GM19372 (cell line): Measurements from ENCODE around the gene ERI3.

Source experiments
- ATAC-seq: cut with Tn5 transposase; IDR thresholded peaks from one replicate; pipeline ENCODE4 v1.9.1; 2021; ENCODE audit warnings: mild to moderate bottlenecking, low read depth, moderate library complexity; ENCODE audit not compliant: unreplicated experiment

The ERI3 gene

DNA sequence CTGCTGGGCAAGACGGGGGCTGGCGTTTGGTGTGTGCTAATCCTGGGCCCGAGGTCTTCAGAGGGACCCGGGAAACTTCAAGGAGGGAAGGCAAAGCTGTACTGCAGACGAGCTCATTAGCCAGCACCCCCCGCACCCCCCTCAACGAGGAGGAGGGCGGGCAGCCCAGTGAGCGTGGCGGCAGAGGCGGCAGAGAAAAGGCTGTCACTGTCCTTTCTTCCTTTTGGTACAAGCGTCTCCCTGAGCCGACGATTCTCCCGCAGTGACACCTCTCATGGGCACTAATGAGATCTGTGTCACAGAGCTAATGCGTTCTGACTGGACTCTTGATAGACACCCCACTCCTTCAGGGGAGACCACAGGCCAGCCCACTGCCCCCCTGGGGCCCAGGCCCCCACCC lies 112.3 kb downstream of the ERI3 start:
- no peak for ATAC-seq

DNA sequence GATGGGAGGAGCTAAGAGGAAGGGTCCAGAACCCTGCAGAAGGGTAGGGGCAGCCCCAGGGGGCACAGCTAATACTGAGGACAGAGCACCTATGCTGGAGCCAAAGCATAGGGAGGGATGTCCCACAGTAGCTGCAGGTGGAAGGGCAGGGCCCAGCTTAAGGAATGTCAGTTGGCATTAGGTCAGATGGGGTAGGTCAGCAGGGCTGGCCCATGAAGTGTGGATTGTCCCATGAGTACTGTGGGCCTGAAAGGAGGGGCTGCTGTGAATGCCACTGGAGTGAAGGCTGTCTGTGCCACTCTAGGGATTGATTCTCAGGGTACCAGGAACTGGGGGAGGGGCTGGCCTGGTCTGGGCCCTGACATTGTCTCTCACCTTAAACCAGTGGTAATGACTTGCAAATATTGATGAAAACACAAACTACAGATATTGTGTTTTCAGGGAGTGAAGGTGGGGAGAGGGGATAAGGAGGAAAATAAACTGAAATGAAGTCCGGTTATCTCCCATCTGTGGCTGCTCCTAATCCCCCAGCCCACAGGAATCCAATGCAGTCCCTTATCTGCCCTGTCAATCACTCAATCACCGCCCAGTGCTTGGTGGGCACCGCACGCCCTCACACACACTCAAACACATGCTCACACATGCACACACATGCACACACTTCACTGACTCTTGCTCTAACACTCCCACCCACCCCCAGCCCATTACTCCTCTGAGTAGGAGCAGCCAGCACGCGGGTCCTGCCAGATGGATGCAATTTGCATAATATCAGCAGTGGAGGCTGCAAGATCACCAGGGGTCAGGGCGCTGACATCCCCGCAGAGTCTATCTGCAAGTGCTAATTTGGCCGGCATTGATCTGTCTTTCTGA lies 114.0 kb downstream of the ERI3 start:
- no peak for ATAC-seq

DNA sequence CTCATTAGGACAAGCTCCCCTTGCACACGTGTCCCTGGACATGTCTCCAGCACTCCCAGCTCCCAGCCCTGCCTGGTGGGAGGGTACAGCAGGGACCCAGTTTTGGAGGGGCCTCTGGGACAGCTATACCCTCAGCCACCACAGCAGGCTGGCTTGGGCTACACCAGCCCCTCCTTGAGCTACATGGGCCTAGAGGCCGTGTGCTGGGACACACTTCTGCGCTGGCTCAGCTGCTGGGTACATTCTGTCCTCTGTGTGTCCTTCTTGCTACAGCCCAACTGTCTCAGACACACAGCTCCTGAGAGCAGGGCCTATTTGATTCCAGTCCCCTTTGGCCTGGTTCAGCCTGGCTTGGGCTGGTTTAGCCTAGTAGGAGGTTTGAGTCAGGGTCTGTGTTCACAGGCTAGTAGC lies 115.1 kb downstream of the ERI3 start:
- no peak for ATAC-seq

DNA sequence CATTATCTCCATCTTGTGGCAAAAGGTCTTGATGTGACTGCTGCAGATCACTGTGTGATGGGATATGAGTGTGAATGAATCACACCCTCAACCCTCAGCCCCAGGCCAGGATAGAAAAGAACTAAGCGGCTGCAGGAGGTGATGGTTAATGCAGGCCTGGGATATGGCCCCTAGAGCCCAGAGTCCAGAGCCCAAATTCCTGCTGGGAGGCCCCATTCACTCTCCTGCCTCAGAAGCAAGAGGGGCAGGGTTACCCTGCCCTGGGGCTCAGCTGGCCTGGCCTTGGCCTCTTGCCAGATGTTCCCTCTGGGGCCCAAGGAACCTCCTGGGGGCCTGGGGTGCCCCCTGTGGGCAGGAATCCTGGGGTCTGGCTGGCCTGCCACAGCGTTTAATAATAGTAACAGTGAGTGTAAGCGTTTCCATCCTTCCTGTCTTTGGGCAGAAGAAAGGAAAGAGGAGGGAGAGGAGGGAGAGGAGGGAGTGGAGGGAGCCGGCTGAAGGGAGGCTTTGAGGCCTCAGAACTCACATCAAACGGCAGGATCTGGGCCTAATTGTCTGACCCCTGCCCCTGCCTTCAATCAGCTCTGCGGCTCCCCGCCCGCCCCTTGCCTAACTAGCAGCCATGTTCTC lies 115.6 kb downstream of the ERI3 start:
- ATAC-seq = no peak

DNA sequence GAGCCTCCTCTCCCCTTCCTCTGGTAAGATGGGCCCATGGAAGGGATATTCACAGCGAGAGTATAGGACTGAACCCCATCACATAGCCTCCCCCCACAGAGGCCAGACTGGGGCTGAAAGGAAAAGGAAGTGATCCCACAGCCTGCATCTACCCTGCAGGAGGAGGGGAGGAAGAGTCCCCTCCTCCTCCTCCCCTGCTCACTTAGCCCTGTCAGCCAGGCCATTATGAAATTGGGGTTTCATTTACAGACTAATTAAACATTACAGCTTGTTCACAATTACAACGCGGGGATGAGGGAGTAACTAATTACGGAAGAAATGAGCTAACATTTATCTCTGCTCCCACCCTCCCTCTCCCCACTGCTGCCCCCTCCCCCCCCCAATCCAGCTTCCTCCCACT lies 116.4 kb downstream of the ERI3 start:
- no peak for ATAC-seq

DNA sequence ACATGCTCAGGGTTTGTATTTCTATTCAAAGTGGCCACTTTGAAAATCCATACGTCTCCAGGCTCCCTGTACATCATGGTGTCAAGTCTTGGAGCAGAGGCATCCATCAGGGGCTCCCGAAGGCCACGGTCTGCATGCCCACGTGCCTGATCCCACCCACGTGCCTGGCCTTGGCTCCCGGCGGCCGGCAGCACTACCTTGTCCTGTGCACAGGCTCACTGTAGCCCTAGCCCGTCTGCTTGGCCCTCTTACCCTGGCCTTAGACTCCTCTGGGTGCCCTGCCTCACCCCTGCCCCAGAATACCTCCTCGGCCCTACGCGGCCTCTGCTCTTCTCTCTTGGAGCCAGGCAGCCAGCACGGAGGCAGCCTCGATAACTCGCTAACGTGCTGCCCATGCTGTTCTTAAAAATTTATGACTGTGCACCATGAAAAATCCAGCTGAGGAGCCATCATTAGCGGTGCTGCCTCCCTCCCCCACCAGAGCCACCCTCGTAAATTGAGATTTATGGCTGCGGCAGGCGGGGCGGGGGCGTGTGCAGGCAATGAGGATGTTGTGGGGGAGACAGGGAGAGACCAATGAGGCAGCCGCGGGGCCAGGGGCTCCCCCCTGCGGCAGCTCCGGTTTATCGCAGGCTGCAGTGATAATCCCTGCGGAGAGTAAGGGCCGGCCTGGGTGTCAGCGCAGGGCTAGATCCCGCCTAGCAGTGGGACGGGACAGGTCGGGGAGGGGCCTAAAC lies 117.2 kb downstream of the ERI3 start:
- no peak for ATAC-seq

DNA sequence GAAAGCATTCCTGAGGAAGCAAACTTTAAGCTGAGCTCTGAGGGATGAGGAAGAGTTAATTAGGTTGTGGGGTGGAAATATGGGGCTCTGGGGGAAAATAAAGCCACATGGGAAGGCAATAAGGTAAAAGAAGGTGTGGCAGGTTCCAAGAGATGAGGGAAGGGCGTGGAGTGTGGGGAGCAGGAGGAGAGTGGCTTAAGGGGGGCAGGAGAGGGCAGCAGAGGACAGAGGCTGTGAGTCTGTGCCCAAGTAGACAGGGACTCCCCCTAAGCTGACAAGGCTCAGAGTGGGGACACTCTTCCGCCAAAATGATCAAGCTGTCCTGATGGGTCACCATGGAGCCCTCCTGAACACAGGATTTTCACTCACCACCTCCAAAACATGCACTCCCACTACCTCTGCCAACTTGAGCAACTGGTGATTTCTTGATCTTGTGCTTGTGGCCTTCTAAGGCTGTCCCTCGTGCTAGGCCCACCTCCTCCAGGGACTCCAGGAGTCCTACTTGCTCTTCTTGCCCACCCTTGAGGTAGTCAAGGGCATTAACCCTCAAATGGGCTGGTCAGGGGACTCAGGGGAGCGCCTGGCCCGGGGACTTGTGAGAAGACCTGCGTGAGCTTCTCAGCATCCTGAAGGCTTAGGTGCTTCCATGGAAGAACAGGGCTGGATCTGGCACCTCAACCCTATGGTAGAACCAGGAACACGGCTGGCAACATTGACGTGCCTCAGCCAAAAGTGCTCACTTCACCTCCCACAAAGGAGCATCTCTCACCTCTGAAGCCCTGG lies 118.4 kb downstream of the ERI3 start:
- no peak for ATAC-seq

DNA sequence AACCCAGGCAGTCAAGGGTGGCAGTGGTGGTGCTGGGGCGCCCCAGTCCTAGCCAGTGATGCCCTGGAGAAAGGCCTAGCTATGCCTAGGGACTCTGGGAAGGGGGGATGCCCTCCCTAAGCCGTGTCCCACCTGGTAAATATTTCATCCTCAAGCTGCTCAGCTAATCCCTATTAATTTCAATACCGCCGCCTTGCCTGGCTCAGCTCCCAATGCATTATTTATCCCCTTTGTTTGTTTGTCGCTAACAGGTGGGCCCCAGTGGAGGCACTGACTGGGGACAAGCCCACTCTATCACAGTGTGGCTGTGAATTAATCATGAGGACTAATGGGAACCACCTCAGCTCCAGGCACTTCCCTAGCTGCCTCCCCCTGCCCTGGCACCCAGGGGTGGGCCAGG lies 119.2 kb downstream of the ERI3 start:
- ATAC-seq = no peak

DNA sequence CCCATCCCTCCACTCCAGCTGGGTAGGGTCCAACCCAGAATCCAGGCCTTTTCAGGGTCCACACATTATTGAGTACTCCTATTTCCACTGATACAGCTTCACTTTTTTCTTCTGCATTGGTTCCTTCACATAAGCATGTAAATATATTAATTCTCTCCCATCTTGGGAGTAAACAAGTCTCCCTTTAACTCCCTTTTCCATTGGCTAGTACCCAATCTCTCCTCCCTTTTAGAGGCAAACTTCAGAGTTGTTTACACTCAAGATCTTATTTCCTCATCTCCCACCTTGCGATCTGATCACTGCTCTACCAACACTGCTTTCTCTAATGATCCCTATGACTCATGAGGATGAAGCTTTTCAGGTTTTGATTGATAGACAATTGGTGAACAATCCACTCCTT lies 121.5 kb downstream of the ERI3 start:
- ATAC-seq = no peak

DNA sequence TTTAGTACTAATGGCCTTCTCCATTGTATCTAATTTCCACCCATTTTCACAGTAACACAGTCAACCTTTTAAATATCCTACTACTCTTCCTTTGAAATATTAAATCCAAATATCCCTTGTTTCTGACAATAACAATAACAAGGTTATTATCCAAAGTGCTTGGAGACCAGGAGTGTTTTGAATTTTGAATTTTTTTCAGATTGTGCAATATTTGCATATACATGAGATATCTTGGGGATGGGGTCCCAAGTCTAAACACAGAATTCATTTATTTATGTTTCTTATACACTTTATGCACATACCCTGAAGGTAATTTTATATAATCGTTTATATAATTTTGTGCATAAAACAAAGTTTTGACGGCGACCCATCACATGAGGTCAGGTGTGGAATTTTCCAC lies 124.3 kb downstream of the ERI3 start:
- ATAC-seq = no peak

DNA sequence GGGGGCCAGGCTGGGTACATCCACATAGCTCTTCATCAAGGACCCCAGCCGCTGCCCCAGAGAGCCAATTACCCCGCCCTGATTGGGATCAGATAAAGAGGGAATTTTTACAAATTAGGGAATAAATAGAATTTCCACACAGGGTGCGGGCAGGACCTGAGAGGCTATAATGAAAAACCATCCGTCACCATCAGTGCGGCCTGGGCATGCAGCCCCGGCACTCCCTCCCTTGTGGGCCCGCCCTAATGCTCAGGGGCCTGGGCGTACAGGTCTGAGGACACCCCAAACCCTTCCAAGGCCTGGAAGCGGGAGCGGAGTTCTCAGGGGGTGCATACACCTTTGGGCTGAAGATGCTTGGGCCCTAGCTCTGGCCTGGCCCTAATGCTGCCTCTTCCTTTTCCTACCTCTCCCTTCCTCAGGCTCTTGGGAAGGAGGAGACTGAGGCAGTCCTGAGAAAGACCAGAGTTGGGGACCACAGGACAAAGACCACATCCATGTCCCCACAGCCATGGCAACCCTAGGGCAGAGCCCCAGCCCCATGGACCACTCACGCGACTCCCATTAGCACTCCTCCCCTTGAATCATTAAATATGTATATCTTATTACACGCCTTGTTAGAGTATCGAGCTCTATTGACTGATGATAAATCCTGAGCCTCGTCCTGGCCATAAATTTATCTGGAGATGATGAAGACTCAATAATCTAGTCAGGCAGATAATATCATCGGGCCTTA lies 125.5 kb downstream of the ERI3 start:
- no peak for ATAC-seq

DNA sequence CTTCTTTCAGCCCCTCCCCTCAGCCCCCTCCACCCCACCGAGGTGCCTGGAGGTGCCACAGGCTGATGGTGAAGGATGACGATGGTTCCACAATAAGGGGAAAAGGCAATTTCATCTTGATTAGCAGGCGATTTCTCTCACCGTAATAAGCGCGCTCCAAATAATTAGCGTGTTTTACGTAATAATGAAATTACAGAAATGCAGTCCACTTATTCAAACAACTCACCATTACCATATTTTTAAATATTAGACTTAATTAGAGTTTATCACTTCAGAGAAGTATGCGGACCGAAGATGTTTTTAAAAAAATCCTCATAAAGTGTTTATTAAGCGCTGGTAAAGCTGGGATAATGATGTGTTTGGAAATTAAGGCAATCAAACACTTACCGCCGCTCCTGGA lies 126.8 kb downstream of the ERI3 start:
- no peak for ATAC-seq

DNA sequence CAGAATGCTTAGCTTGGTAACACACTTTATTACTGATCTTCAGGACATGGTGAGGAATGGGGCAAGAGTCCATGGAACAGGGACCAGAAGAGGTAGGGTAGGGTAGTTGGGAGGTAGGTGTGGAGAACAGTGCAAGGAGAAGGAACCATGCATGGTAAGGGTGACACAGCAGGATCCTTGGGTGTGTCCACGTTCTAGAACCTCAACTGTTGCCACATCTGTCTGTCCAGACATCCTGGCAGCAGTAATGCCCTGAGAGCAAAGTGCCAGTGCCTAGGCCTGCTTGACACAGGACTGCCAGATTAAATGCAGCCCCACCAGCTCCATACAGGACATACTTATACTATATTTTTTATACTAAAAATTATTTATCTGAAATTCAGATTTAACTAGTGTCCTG lies 127.8 kb downstream of the ERI3 start:
- ATAC-seq = no peak

DNA sequence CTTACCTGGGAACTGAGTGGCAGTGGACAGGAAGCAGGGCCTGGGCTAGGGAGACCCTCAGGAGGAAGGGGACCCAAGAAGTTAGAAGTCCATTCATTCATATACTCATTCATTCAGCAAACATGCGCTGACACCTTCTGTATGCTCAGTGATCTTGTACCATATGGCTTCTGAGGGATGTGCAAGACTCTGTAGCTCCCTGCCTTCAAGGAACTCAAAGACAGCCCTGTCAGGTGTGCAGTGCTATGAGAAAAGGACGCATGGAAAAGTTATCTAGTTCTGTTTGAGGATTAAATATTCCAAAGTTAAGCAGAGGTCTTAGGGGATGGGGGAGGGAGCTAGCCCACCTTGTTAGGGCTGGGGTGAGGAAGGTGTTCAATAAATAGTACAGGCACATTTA lies 129.3 kb downstream of the ERI3 start:
- ATAC-seq = no peak

DNA sequence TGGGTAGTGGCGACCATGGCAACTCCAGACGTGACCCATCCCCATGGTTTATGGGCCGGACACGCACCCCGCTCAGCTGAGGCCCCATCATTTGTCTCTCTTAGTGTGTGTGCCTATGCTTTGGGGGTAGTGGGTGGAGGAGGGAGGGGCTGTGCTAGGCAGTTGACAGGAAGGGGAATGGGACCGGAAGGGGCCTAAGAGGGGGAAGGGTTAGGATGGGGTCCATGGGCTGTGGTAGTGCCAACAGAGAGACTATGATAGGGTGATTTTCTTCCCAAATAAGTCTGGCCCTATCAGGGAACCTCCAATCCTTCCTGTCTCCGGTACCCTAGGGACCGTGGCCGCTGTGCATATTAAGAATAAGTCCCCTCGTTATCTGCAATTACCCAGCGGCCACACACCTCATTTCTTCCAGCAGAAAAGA lies 131.9 kb downstream of the ERI3 start:
- ATAC-seq = no peak

DNA sequence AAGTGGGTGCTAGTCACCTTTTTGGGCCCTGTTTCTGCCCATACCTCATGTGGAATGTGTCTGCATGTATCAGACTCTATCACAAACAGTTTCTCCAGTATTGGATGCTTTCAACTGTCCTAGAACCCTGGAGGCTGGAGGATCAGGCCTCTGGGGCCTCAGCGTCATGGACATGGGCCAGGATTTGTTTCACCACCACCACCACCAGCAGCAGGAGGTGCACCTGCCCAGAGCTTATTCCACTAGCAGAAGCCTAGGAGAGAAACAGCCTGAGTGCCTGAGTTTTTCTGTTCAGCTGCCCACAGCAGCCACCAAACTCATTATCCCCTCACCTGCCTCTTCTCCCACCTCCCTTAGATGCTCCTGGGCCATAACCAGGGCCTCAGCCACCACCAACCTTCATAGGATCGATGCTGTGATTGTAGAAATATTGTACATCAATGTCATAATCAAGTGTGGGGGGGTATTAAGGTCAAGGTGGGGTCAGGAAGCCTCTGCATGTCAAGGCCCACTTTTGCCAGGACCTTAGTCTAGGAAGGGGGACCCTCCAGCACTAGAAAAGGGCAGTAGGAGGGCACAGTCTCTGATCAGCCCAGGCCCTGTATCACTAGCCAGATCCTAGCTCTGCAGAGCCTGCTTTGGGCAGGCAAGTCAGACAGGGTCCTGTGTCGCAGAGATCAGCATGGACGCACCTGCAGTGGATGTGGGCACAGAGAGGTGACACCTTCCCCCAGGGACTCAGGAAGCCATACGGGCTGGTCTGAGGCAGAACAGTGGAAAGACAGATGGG lies 132.5 kb downstream of the ERI3 start:
- no peak for ATAC-seq

DNA sequence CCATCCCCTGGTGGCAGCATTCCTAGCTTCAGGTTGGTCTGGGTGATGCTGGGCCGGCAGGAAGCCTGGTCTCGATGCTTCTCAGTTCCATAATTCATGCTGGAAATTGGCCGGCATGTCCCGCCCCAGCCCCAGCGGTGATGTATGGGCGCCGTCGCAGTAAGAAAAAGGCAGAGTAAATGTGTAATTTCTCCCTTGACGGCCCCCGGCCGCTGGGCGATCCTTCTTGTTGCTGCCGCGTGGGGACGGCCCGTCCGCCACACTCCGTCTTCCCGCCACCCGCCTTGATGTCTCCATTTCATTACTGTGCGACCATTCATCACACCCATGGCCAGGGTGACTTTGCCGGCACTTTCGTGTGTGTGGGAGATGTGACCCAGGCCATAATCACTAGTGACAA lies 133.3 kb downstream of the ERI3 start:
- ATAC-seq = no peak

DNA sequence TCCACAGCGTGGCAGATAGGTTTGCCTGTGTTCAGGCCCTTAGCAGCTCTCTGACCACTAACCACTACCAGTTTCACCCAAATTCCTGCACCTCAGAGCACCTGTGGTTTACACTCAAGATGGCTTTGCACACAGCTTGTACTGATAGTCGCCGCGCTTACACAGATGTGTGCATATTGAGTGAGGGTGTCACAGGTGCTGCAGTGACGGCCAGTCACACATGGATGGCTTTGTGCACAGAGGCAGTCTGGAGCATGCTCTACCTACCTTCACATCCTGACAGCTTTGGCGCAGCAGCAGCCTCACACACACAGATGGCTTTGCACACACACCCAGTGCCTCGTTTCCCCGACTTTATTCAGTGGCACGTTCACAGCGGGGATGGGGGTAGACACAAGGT lies 134.3 kb downstream of the ERI3 start:
- ATAC-seq = no peak

DNA sequence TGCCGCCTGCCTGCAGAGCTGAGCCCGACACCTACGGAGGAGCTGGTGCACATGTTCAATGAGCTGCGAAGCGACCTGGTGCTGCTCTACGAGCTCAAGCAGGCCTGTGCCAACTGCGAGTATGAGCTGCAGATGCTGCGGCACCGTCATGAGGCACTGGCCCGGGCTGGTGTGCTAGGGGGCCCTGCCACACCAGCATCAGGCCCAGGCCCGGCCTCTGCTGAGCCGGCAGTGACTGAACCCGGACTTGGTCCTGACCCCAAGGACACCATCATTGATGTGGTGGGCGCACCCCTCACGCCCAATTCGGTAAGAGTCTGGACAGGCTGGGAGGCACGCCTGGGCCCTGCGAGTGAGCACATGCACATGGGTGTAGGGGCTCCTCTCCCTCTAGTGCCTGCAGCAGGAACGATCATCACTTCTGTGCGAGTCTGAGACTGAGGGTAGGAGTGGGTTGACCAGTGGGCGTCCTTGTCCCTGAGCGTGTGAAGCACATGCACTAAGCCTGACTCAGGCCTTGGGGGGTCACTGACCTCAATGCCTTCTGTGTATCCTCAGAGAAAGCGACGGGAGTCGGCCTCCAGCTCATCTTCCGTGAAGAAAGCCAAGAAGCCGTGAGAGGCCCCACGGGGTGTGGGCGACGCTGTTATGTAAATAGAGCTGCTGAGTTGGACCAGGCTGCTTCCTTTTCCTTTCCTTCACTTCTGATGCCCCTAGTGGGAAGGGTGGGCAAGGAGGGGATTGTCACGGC lies 134.9 kb downstream of the ERI3 start:
- ATAC-seq = no peak
